ENCODE data around the gene PIK3R5. TPM values are rescaled to one million over a fixed set of nuclear protein-coding genes. Genes with fewer than 3 reads are reported as not detected.

PIK3R5 gene
- polyA plus RNA-seq, 1 donor from 2014 or later: not detected

DNA sequence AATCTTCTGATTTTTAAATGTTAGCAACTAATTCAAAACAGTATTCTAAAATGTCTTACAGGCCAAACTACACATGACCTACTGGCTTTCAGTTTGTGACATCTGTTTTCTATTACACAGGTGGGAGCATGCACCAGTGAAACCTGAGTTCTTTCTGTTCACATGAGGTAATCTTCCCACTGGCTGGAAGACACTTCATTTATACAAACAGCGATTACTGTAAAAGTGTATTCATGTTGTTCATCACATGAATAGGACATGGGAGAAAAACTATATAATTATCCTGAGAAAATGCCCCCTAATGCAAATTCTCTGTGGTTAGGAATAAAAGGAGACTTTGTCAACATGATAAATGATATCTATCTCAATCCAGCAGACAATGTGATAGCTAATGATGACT, 11.1 kb upstream of the PIK3R5 start:
- Histone ChIP-seq H3K27ac (ENCODE audit: low read length) (no peak overlapping the region), H3K36me3 (ENCODE audit: insufficient read depth, low read length) (no peaks in the 10 kb centered on the region), H3K9ac (ENCODE audit: low read length) (no peak overlapping the region), H3K9me2 (ENCODE audit: insufficient read depth, low read length) (no peaks in the 10 kb centered on the region), H4K20me1 (ENCODE audit: insufficient read depth) (no peaks in the 10 kb centered on the region), H3K9me3 (ENCODE audit: low read length) (no peaks in the 10 kb centered on the region), H3K27me3 (ENCODE audit: insufficient read depth, low read depth, low read length) (no peaks in the 10 kb centered on the region), H3F3A (ENCODE audit: insufficient read depth, low read length, poor library complexity, severe bottlenecking) (no peaks in the 10 kb centered on the region), H3K79me2 (replicated peaks; ENCODE audit: insufficient read depth, low read length) (no peaks in the 10 kb centered on the region), H2AFZ (ENCODE audit: low read depth, low read length) (no peak overlapping the region), H3K4me3 (ENCODE audit: low read length) (no peak overlapping the region), H3K4me2 (ENCODE audit: low read length) (no peak overlapping the region)
- TF ChIP-seq MXI1 (conservative IDR thresholded peaks at IDR 0.05; ENCODE audit: poor library complexity, severe bottlenecking) (no peak), EP300 (conservative IDR thresholded peaks at IDR 0.05; ENCODE audit: poor library complexity, severe bottlenecking) (no peak), TAF1 (IDR thresholded peaks at IDR 0.05; ENCODE audit: low read depth) (no peak), SMC3 (conservative IDR thresholded peaks at IDR 0.05; ENCODE audit: poor library complexity) (no peak), REST (IDR thresholded peaks at IDR 0.05; ENCODE audit: borderline replicate concordance) (no peak), POLR2AphosphoS5 (IDR thresholded peaks at IDR 0.05) (no peak), CTCF (IDR thresholded peaks at IDR 0.05; ENCODE audit: poor library complexity, severe bottlenecking) (no peak)

DNA sequence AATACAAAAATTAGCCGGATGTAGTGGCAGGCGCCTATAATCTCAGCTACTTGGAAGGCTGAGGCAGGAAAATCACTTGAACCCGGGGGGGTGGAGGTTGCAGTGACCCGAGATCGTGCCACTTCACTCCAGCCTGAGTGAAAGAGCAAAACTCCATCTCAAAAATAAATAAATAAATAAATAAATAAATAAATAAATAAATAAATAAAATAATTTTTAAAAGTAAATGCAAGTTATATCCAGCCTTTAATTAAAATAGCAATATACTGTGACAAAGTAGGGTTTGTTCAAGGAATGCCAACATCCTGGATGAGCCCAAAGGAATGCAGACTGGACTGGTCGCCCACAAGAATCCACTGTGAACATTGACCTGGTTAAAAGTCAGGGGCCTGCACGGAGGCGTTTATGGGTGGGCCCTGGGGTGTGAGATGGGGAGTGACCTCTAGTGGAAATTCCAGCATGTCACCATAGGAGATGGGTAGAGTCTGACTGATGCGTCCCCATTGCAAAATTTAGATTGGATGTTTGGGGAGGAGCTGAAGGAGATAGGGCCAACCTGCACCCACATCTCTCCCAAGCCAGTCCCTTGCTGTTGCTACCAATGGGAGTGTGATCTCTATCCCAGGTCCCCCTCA, 9.7 kb upstream of the PIK3R5 start:
- H2AFZ ChIP-seq (ENCODE audit: low read depth, low read length): no peak overlapping the region
- H3K9me2 ChIP-seq (ENCODE audit: insufficient read depth, low read length): no peaks in the 10 kb centered on the region
- H3K27ac ChIP-seq (ENCODE audit: low read length): no peak overlapping the region
- no peak overlapping the region for H3K4me3 ChIP-seq (ENCODE audit: low read length)
- no peaks in the 10 kb centered on the region for H3K79me2 ChIP-seq (replicated peaks; ENCODE audit: insufficient read depth, low read length)
- no peaks in the 10 kb centered on the region for H3K36me3 ChIP-seq (ENCODE audit: insufficient read depth, low read length)
- no peak overlapping the region for H3K4me2 ChIP-seq (ENCODE audit: low read length)
- no peaks in the 10 kb centered on the region for H3K27me3 ChIP-seq (ENCODE audit: insufficient read depth, low read depth, low read length)
- H3K9me3 ChIP-seq (ENCODE audit: low read length): no peaks in the 10 kb centered on the region
- no peaks in the 10 kb centered on the region for H3F3A ChIP-seq (ENCODE audit: insufficient read depth, low read length, poor library complexity, severe bottlenecking)
- H3K9ac ChIP-seq (ENCODE audit: low read length): no peak overlapping the region
- no peaks in the 10 kb centered on the region for H4K20me1 ChIP-seq (ENCODE audit: insufficient read depth)
- TF ChIP-seq MXI1 (conservative IDR thresholded peaks at IDR 0.05; ENCODE audit: poor library complexity, severe bottlenecking): no peak
- TF ChIP-seq REST (IDR thresholded peaks at IDR 0.05; ENCODE audit: borderline replicate concordance): no peak

Data from neural cell (in vitro differentiated cells).